ENCODE results near the gene CCL4.
"Not testable (repeated sequence)": the region's sequence is repeated elsewhere in the genome, so short reads cannot be mapped to it uniquely, and the experiment has no call there.

The CCL4 gene

DNA sequence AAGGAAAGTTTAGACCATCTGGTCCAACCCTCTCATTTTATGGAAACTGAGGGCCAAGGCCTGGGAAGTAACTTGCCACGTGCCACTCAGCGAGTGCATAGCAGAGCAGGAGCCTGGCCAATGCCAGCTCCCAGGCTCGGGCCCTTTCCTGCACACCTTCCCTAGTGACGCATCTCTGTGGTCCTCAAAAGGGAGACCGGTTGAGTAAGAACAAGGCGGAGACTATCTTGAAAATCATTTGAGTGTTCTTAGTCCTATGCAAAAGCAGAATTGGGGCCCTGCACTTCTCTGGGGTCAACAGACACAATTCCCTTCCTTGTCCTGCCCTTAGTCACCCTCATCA, 2.8 kb downstream of the CCL4 start:
- DNase-seq (ENCODE audit: insufficient read length, low spot score) (no peak), FAIRE-seq (no peak)
- TF ChIP-seq, protein P1, sequence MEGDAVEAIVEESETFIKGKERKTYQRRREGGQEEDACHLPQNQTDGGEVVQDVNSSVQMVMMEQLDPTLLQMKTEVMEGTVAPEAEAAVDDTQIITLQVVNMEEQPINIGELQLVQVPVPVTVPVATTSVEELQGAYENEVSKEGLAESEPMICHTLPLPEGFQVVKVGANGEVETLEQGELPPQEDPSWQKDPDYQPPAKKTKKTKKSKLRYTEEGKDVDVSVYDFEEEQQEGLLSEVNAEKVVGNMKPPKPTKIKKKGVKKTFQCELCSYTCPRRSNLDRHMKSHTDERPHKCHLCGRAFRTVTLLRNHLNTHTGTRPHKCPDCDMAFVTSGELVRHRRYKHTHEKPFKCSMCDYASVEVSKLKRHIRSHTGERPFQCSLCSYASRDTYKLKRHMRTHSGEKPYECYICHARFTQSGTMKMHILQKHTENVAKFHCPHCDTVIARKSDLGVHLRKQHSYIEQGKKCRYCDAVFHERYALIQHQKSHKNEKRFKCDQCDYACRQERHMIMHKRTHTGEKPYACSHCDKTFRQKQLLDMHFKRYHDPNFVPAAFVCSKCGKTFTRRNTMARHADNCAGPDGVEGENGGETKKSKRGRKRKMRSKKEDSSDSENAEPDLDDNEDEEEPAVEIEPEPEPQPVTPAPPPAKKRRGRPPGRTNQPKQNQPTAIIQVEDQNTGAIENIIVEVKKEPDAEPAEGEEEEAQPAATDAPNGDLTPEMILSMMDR (IDR thresholded peaks at IDR 0.05; ENCODE audit: insufficient read depth, missing control alignments), result no peak

- FAIRE-seq (no peak), DNase-seq (ENCODE audit: insufficient read length, low spot score) (no peak)
- TF ChIP-seq, protein P1 (IDR thresholded peaks at IDR 0.05; ENCODE audit: insufficient read depth, missing control alignments), result no peak
Measured at GRCh38 chr17:36107660-36108059, 4.0 kb downstream of the CCL4 start.

DNA sequence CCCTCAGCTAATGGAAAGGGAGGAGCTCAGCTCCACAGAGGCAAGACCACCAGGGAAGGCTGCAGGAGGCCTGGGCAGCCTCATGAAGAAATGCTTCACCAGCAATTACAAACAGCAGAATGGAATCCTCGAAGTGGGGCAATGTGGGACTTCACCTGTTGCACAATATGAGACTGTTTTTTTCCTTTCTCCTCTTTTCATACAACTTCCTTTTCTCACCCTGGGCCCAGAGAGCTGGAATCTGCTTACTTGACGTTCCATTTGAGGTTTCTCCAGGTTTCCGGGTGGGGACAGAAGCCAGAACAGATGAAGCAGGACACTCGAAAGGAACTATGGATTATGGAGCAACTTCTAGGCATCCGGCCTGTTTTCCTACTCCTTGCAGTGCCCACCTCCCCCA, 4.6 kb downstream of the CCL4 start:
- not testable (repeated sequence) for DNase-seq (ENCODE audit: insufficient read length, low spot score); FAIRE-seq

GRCh38 chr17:36111068-36111490, 7.5 kb downstream of the CCL4 start:
- no peak for FAIRE-seq
- TF ChIP-seq, protein P1 (IDR thresholded peaks at IDR 0.05; ENCODE audit: insufficient read depth, missing control alignments), result no peak
- DNase-seq (ENCODE audit: insufficient read length, low spot score), result no peak

GRCh38 chr17:36112572-36112971, 8.9 kb downstream of the CCL4 start:
- TF ChIP-seq, protein P1 (IDR thresholded peaks at IDR 0.05; ENCODE audit: insufficient read depth, missing control alignments), result no peak
- FAIRE-seq, result no peak
- no peak for DNase-seq (ENCODE audit: insufficient read length, low spot score)

- FAIRE-seq; DNase-seq (ENCODE audit: insufficient read length, low spot score): not testable (repeated sequence)
Measured at GRCh38 chr17:36113131-36113530, 9.5 kb downstream of the CCL4 start.

- not testable (repeated sequence) for DNase-seq (ENCODE audit: insufficient read length, low spot score); FAIRE-seq
Measured at GRCh38 chr17:36114971-36115648, 11.5 kb downstream of the CCL4 start.

GRCh38 chr17:36115649-36115977, 12.0 kb downstream of the CCL4 start:
- DNase-seq (ENCODE audit: insufficient read length, low spot score); FAIRE-seq: not testable (repeated sequence)

- DNase-seq (ENCODE audit: insufficient read length, low spot score) (no peak), FAIRE-seq (no peak)
- TF ChIP-seq, protein P1 (IDR thresholded peaks at IDR 0.05; ENCODE audit: insufficient read depth, missing control alignments), result no peak
Measured at GRCh38 chr17:36117505-36118382, 14.1 kb downstream of the CCL4 start.
